ENCODE data around the gene PGAP2. TPM values are rescaled to one million over a fixed set of nuclear protein-coding genes. Genes with fewer than 3 reads are reported as not detected.

PGAP2 gene
- total and polyA plus RNA-seq, 2 of the 13 experiments (the other 11 are each of a cell fraction or from before 2014, with no cell fraction given), result 21.5 to 47.8 TPM

DNA sequence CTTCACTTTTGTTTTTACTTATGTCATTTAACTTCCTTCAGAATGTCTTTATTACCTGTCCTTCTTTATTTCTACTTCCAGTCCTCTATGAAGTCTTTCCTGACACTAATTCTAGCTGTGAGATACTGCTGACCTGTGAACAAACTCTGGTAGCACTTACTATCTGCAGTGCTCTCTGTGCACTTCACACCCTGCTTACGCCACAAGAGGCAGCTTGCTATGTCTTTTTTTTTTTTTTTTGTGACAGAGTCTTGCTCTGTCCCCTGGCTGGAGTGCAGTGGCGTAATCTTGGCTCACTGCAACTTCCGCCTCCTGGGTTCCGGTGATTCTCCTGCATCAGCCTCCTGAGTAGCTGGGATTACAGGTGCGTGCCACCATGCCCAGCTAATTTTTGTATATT is 57.8 kb downstream of the PGAP2 start (continued):
- no peak for TF ChIP-seq ZBTB46 (CRISPR knock-in tag; IDR thresholded peaks at IDR 0.05; ENCODE audit: borderline replicate concordance)
- TF ChIP-seq ZNF878 (CRISPR knock-in tag; IDR thresholded peaks at IDR 0.05), result 0 out of 2 replicates have a peak, but pooled peaks have one; percentile 29
- TF ChIP-seq ZNF670 (CRISPR knock-in tag; IDR thresholded peaks at IDR 0.05; ENCODE audit: borderline replicate concordance), result no peak
- TF ChIP-seq, protein P1, sequence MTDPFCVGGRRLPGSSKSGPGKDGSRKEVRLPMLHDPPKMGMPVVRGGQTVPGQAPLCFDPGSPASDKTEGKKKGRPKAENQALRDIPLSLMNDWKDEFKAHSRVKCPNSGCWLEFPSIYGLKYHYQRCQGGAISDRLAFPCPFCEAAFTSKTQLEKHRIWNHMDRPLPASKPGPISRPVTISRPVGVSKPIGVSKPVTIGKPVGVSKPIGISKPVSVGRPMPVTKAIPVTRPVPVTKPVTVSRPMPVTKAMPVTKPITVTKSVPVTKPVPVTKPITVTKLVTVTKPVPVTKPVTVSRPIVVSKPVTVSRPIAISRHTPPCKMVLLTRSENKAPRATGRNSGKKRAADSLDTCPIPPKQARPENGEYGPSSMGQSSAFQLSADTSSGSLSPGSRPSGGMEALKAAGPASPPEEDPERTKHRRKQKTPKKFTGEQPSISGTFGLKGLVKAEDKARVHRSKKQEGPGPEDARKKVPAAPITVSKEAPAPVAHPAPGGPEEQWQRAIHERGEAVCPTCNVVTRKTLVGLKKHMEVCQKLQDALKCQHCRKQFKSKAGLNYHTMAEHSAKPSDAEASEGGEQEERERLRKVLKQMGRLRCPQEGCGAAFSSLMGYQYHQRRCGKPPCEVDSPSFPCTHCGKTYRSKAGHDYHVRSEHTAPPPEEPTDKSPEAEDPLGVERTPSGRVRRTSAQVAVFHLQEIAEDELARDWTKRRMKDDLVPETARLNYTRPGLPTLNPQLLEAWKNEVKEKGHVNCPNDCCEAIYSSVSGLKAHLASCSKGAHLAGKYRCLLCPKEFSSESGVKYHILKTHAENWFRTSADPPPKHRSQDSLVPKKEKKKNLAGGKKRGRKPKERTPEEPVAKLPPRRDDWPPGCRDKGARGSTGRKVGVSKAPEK (CRISPR knock-in tag; IDR thresholded peaks at IDR 0.05; ENCODE audit: borderline replicate concordance), result no peak
- TF ChIP-seq NONO (IDR thresholded peaks at IDR 0.05), result no peak
- no peak for TF ChIP-seq NONO (CRISPR knock-in tag; conservative IDR thresholded peaks at IDR 0.05)
- no peak for TF ChIP-seq ZNF746 (CRISPR knock-in tag; IDR thresholded peaks at IDR 0.05)
- TF ChIP-seq HDAC2 (CRISPR knock-in tag; IDR thresholded peaks at IDR 0.05), result peak; percentile 48; the same call in 1 of the 2 replicates
- no peak for TF ChIP-seq ZSCAN5A (CRISPR knock-in tag; IDR thresholded peaks at IDR 0.05; ENCODE audit: borderline replicate concordance)
- TF ChIP-seq, protein P2, sequence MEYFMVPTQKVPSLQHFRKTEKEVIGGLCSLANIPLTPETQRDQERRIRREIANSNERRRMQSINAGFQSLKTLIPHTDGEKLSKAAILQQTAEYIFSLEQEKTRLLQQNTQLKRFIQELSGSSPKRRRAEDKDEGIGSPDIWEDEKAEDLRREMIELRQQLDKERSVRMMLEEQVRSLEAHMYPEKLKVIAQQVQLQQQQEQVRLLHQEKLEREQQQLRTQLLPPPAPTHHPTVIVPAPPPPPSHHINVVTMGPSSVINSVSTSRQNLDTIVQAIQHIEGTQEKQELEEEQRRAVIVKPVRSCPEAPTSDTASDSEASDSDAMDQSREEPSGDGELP (IDR thresholded peaks at IDR 0.05; ENCODE audit: borderline replicate concordance, low read depth), result no peak
- TF ChIP-seq ZNF749 (CRISPR knock-in tag; IDR thresholded peaks at IDR 0.05; ENCODE audit: borderline replicate concordance), result no peak
- TF ChIP-seq ZNF101 (CRISPR knock-in tag; IDR thresholded peaks at IDR 0.05; ENCODE audit: borderline replicate concordance, low read depth), result no peak
- TF ChIP-seq CCDC6 (CRISPR knock-in tag; IDR thresholded peaks at IDR 0.05), result no peak
- no peak for TF ChIP-seq SIX4 (CRISPR knock-in tag; IDR thresholded peaks at IDR 0.05)
- TF ChIP-seq NFE2 (CRISPR knock-in tag; IDR thresholded peaks at IDR 0.05), result no peak
- TF ChIP-seq TGIF2 (CRISPR knock-in tag; IDR thresholded peaks at IDR 0.05), result no peak
- TF ChIP-seq, protein P3, sequence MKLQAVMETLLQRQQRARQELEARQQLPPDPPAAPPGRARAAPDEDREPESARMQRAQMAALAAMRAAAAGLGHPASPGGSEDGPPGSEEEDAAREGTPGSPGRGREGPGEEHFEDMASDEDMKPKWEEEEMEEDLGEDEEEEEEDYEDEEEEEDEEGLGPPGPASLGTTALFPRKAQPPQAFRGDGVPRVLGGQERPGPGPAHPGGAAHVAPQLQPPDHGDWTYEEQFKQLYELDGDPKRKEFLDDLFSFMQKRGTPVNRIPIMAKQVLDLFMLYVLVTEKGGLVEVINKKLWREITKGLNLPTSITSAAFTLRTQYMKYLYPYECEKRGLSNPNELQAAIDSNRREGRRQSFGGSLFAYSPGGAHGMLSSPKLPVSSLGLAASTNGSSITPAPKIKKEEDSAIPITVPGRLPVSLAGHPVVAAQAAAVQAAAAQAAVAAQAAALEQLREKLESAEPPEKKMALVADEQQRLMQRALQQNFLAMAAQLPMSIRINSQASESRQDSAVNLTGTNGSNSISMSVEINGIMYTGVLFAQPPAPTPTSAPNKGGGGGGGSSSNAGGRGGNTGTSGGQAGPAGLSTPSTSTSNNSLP (IDR thresholded peaks at IDR 0.05; ENCODE audit: low read depth, low read length), result no peak
- TF ChIP-seq, protein P4, sequence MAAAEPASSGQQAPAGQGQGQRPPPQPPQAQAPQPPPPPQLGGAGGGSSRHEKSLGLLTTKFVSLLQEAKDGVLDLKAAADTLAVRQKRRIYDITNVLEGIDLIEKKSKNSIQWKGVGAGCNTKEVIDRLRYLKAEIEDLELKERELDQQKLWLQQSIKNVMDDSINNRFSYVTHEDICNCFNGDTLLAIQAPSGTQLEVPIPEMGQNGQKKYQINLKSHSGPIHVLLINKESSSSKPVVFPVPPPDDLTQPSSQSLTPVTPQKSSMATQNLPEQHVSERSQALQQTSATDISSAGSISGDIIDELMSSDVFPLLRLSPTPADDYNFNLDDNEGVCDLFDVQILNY (CRISPR knock-in tag; conservative IDR thresholded peaks at IDR 0.05), result no peak
- TF ChIP-seq KDM1A (CRISPR knock-in tag; IDR thresholded peaks at IDR 0.05), result peak; percentile 32; the same call in 1 of the 2 replicates
- TF ChIP-seq ZIK1 (CRISPR knock-in tag; IDR thresholded peaks at IDR 0.05; ENCODE audit: borderline replicate concordance, low read depth), result no peak
- TF ChIP-seq IRF2 (CRISPR knock-in tag; IDR thresholded peaks at IDR 0.05), result 0 out of 2 replicates have a peak, but pooled peaks have one; percentile 22
- no peak for TF ChIP-seq ZFY (CRISPR knock-in tag; IDR thresholded peaks at IDR 0.05)

Data from HepG2 (cell line).